K562 (cell line): ENCODE data around the gene CNIH3. TPM values are rescaled to one million over a fixed set of nuclear protein-coding genes. Genes with fewer than 3 reads are reported as not detected.

Experiments used
- ATAC-seq: fragments of 200-7000 bp; cut with Tn5 transposase; 3 replicates; pipeline ENCODE4 v1.9.1; 2020; ENCODE audit warnings: moderate library complexity
- BruUV-seq: library from RNA; stranded (reverse); fragments of 400-500 nt; replicated peaks from 2 replicates; lab custom pipeline; 2021; lab: Mats Ljungman, UMichigan
- CTCF ChIA-PET: fragments of 300-600 bp; formaldehyde crosslinking; extraction: SDS; loops from one replicate; lab custom pipeline; 2021; ENCODE audit warnings: low intra/inter-chr PET ratio; lab: Yijun Ruan, JAX
- POLR2A ChIA-PET: fragments of 300-600, 350-650 bp; sonication (Branson Sonifier 250); formaldehyde crosslinking; extraction: SDS; loops from one replicate; lab custom pipeline; 2021; ENCODE audit warnings: antibody characterized with exemption, inconsistent platforms; lab: Yijun Ruan, JAX
- DNase-seq, 4 experiments: peaks; one replicate each; pipeline versions ENCODE4 v3.0.0 to v3.0.0-alpha.2; 2011 to 2018; ENCODE audit warnings: low spot score in 3 of 4, mixed read lengths in 3 of 4; ENCODE audit errors: extremely low read depth in 1 of 4
- FAIRE-seq: peaks from 2 replicates; lab custom pipeline; 2011; peaks lifted over from hg19 to GRCh38; lab: Jason Lieb, UNC
- H2AFZ ChIP-seq: 2 replicates; pipeline ENCODE4 v1.6.0; 2011; ENCODE audit warnings: low read depth, low read length, control low read depth, inconsistent platforms
- H3K27ac ChIP-seq: fragments of 200-600 bp; 3 replicates; pipeline ENCODE4 v1.8.0; 2011; ENCODE audit warnings: low read depth, mild to moderate bottlenecking, control low read depth, inconsistent platforms, low read length, moderate library complexity, mixed read lengths; ENCODE audit errors: extremely low read depth
- H3K27me3 ChIP-seq, 2 experiments: fragments of 300-600 bp in 1 of 2; 2 replicates in 1 of 2; 3 replicates in 1 of 2; pipeline versions ENCODE4 v1.6.0 to v1.8.0; 2011; ENCODE audit warnings: inconsistent platforms in 2 of 2, low read length in 2 of 2, mild to moderate bottlenecking in 1 of 2, mixed read lengths in 1 of 2, moderate library complexity in 1 of 2; ENCODE audit not compliant: control insufficient read depth in 2 of 2, insufficient read depth in 2 of 2
- H3K36me3 ChIP-seq: fragments of 300-600 bp; 3 replicates; pipeline ENCODE4 v1.8.0; 2011; ENCODE audit warnings: mild to moderate bottlenecking, low read length, inconsistent platforms; ENCODE audit not compliant: control insufficient read depth, insufficient read depth
- H3K4me1 ChIP-seq, 2 experiments: fragments of 200-600 bp in 1 of 2; replicated peaks in 1 of 2; 2 replicates in 1 of 2; 3 replicates in 1 of 2; pipeline versions ENCODE4 v1.5.1 to v1.8.0; 2011; ENCODE audit warnings: inconsistent platforms in 2 of 2, low read length in 2 of 2, mild to moderate bottlenecking in 1 of 2, mixed read lengths in 1 of 2, moderate library complexity in 1 of 2; ENCODE audit not compliant: control insufficient read depth in 2 of 2, insufficient read depth in 2 of 2
- H3K4me2 ChIP-seq: 2 replicates; pipeline ENCODE4 v1.6.1; 2011; ENCODE audit warnings: low read length, control low read depth, inconsistent platforms, mixed read lengths; ENCODE audit not compliant: insufficient read depth
- H3K4me3 ChIP-seq: fragments of 200-600 bp; sonication (generic), shearing (Covaris generic); 2 replicates; pipeline ENCODE4 v1.5.1; 2016; ENCODE audit warnings: control low read depth, inconsistent platforms
- H3K79me2 ChIP-seq: fragments of 200-600 bp; 3 replicates; pipeline ENCODE4 v1.8.0; 2011; ENCODE audit warnings: low read length, inconsistent platforms; ENCODE audit not compliant: control insufficient read depth, insufficient read depth
- H3K9ac ChIP-seq, 2 experiments: 2 replicates each; pipeline versions ENCODE4 v1.6.0 to v1.6.1; 2011; ENCODE audit warnings: low read depth in 2 of 2, low read length in 2 of 2, control low read depth in 1 of 2, inconsistent platforms in 1 of 2, mild to moderate bottlenecking in 1 of 2, mixed read lengths in 1 of 2; ENCODE audit not compliant: insufficient read depth in 1 of 2
- H3K9me1 ChIP-seq: one replicate; pipeline ENCODE4 v1.6.0; 2011; ENCODE audit warnings: inconsistent platforms, mild to moderate bottlenecking, low read length, moderate library complexity; ENCODE audit not compliant: control insufficient read depth, insufficient read depth
- H3K9me3 ChIP-seq: replicated peaks from 2 replicates; pipeline ENCODE4 v1.5.1; 2011; ENCODE audit warnings: low read depth, low read length, inconsistent platforms; ENCODE audit not compliant: control insufficient read depth, insufficient read depth
- H4K20me1 ChIP-seq: replicated peaks from 2 replicates; pipeline ENCODE4 v1.6.1; 2011; ENCODE audit warnings: low read length, inconsistent platforms, mixed read lengths; ENCODE audit not compliant: control insufficient read depth, insufficient read depth
- BRD9 ChIP-seq: fragments of 450-650 bp; IDR thresholded peaks from 2 replicates; pipeline ENCODE4 v1.6.1; 2018; ENCODE audit warnings: low read depth; ENCODE audit not compliant: partially characterized antibody
- E2F1 ChIP-seq: sonication (generic); formaldehyde crosslinking; IDR thresholded peaks from 2 replicates; pipeline ENCODE4 v1.8.1; 2023; ENCODE audit warnings: mild to moderate bottlenecking, missing genetic modification reagents, moderate library complexity
- ELF2 ChIP-seq: fragments of 250-450 bp; sonication (Bioruptor Pico); IDR thresholded peaks from 2 replicates; pipeline ENCODE4 v1.5.0; 2021; ENCODE audit warnings: mild to moderate bottlenecking
- ELK3 ChIP-seq: fragments of 450-650 bp; formaldehyde crosslinking; IDR thresholded peaks from 2 replicates; pipeline ENCODE4 v1.4.0; 2020; ENCODE audit warnings: mild to moderate bottlenecking
- EZH2 ChIP-seq: IDR thresholded peaks from 2 replicates; pipeline ENCODE4 v1.6.1; 2012; ENCODE audit warnings: low read depth, mild to moderate bottlenecking, inconsistent platforms, low read length, borderline replicate concordance
- FIP1L1 ChIP-seq: fragments of 200-400 bp; formaldehyde crosslinking; IDR thresholded peaks from 2 replicates; pipeline ENCODE4 v1.6.1; 2018; ENCODE audit warnings: mild to moderate bottlenecking, low read depth, low read length; ENCODE audit not compliant: poor library complexity, severe bottlenecking
- HLTF ChIP-seq: fragments of 450-650 bp; IDR thresholded peaks from 2 replicates; pipeline ENCODE4 v1.6.1; 2016
- LCOR ChIP-seq: sonication (generic); formaldehyde crosslinking; IDR thresholded peaks from 2 replicates; pipeline ENCODE4 v1.8.0; 2022; ENCODE audit warnings: mild to moderate bottlenecking, missing genetic modification reagents
- NFRKB ChIP-seq: fragments of 450-650 bp; IDR thresholded peaks from 2 replicates; pipeline ENCODE4 v1.6.1; 2016; ENCODE audit warnings: low read depth
- NRF1 ChIP-seq, 2 experiments: fragments of 450-650 bp; IDR thresholded peaks in 1 of 2; conservative IDR thresholded peaks in 1 of 2; 2 replicates each; pipeline ENCODE4 v1.6.1; 2014; ENCODE audit warnings: mild to moderate bottlenecking in 2 of 2
- PHB2 ChIP-seq: fragments of 450-650 bp; IDR thresholded peaks from 2 replicates; pipeline ENCODE4 v1.6.1; 2017; ENCODE audit warnings: low read depth
- RCOR1 ChIP-seq, 2 experiments: IDR thresholded peaks; 2 replicates each; pipeline ENCODE4 v1.6.1; 2012; ENCODE audit warnings: low read depth in 2 of 2, low read length in 2 of 2, borderline replicate concordance in 1 of 2, improper control_type of control experiment in 1 of 2
- RFX5 ChIP-seq: IDR thresholded peaks from 2 replicates; pipeline ENCODE4 v1.6.1; 2011; ENCODE audit warnings: low read depth, mild to moderate bottlenecking, improper control_type of control experiment, low read length
- RUNX1 ChIP-seq: sonication (generic); IDR thresholded peaks from 2 replicates; pipeline ENCODE4 v1.6.1; 2016; ENCODE audit warnings: antibody characterized with exemption, low read depth
- SLC30A9 ChIP-seq: fragments of 250-450 bp; sonication (Bioruptor Pico); IDR thresholded peaks from 2 replicates; pipeline ENCODE4 v1.8.0; 2022; ENCODE audit warnings: mild to moderate bottlenecking, moderate library complexity
- ZBTB7A ChIP-seq: IDR thresholded peaks from 2 replicates; pipeline ENCODE4 v1.6.1; 2011; ENCODE audit warnings: low read depth, mild to moderate bottlenecking, low read length, moderate library complexity, borderline replicate concordance; ENCODE audit not compliant: control insufficient read depth
- ZBTB9 ChIP-seq: fragments of 450-650 bp; formaldehyde crosslinking; IDR thresholded peaks from 2 replicates; pipeline ENCODE4 v1.4.0; 2020; ENCODE audit warnings: mild to moderate bottlenecking, moderate library complexity
- ZEB2 ChIP-seq: fragments of 450-650 bp; IDR thresholded peaks from 2 replicates; pipeline ENCODE4 v1.6.1; 2016
- ZNF41 ChIP-seq: fragments of 250-450 bp; sonication (Bioruptor Pico); conservative IDR thresholded peaks from 2 replicates; pipeline ENCODE4 v1.4.0; 2020; ENCODE audit warnings: mild to moderate bottlenecking
- ZNF77 ChIP-seq: fragments of 250-450 bp; sonication (Bioruptor Pico); IDR thresholded peaks from 2 replicates; pipeline ENCODE4 v1.5.0; 2020
- WGBS: fragments of 100-300 bp; shearing (Covaris generic); methylation state at CpG from one replicate; pipeline ENCODE4 v1.1.6; 2016; ENCODE audit warnings: low coverage, mixed read lengths; ENCODE audit not compliant: insufficient coverage; ENCODE audit errors: missing lambda C conversion rate; 5-methylcytosine and 5-hydroxymethylcytosine counted together
- in situ Hi-C: fragments of 300-500 bp; cut with MboI; formaldehyde crosslinking; loops from 4 replicates; pipeline ENCODE4 v1.15.0; 2018; ENCODE audit warnings: inconsistent platforms, mixed read lengths
- intact Hi-C: fragments of 100-400 bp; cut with micrococcal nuclease; formaldehyde crosslinking; loops from 2 replicates; pipeline ENCODE4 v1.14.2; 2022
- polyA plus RNA-seq, 8 experiments: library from polyadenylated mRNA; depleted of rRNA in 4 of 8; stranded (reverse) in 5 of 8; unstranded in 3 of 8; fragments of >200 nt; fragmentation: Nextera tagmentation in 2 of 8; fragmentation: Illumina TruSeq in 1 of 8; extraction: Ambion mirVana in 2 of 8; extraction: Trizol in 1 of 8; gene quantifications; 2 replicates each; pipeline versions ENCODE4 v1.2.1 to v1.2.3, GENCODE V29; 2011 to 2014; ENCODE audit warnings: inconsistent platforms in 1 of 8, missing spikeins in 1 of 8
- total RNA-seq, 7 experiments: library from RNA; depleted of rRNA in 6 of 7; stranded (reverse); fragments of >200 nt in 6 of 7; fragmentation: Illumina TruSeq in 2 of 7; extraction: Trizol in 2 of 7; gene quantifications; 2 replicates each; pipeline versions ENCODE4 v1.2.1 to v1.2.3, GENCODE V29; 2011 to 2021; ENCODE audit warnings: low replicate concordance in 1 of 7

The CNIH3 gene
- total and polyA plus RNA-seq, 9 of the 15 experiments (the other 6 are each of a cell fraction or from before 2014, with no cell fraction given): 0.14 to 1.8 (median 0.79) TPM

- in situ Hi-C loops: no loop called here
Measured at GRCh38 chr1:224773646-224774045, 157.5 kb downstream of the CNIH3 start.

More at GRCh38 chr1:224773646-224774045, 157.5 kb downstream of the CNIH3 start:
- Histone ChIP-seq H2AFZ (no peak overlapping the region), H3K27ac (no peak overlapping the region), H3K9ac (no peak overlapping the region), H3K27me3 (peaks cover 6 to 14% of the 10 kb centered on the region in 2 experiments; a peak in 3 of 5 replicates), H3K9me1 (no peaks in the 10 kb centered on the region), H3K36me3 (no peaks in the 10 kb centered on the region), H3K4me1 (no peaks in the 10 kb centered on the region), H3K4me2 (no peak overlapping the region), H3K4me3 (no peak overlapping the region), H4K20me1 (no peaks in the 10 kb centered on the region), H3K9me3 (no peaks in the 10 kb centered on the region), H3K79me2 (no peaks in the 10 kb centered on the region)
- ATAC-seq: no peak
- no peak for FAIRE-seq
- ChIA-PET POLR2A (interaction anchor here (1.0 kb wide), 1 partner anchor 317 kb away, joined by 4 read pairs; no protein-coding TSS in a partner anchor), CTCF (no interaction called here)
- 0% methylated on average over 2 of the region's 2 CpGs for WGBS
- no TSS peak for BruUV-seq
- intact Hi-C loops: no loop called here
- DNase-seq: no peak
- TF ChIP-seq BRD9 (no peak), PHB2 (no peak), LCOR (no peak), ELK3 (CRISPR knock-in tag) (no peak), ZBTB7A (no peak), ZNF77 (CRISPR knock-in tag) (no peak), RFX5 (no peak), NFRKB (no peak), NRF1 (conservative IDR thresholded peaks at IDR 0.05 in 1 of 2, IDR thresholded peaks at IDR 0.05 in 1 of 2) (no peak), ZNF41 (CRISPR knock-in tag) (no peak), SLC30A9 (CRISPR knock-in tag) (no peak), ZEB2 (no peak), RUNX1 (no peak), FIP1L1 (no peak), E2F1 (CRISPR knock-in tag) (no peak), RCOR1 (IDR thresholded peaks at IDR 0.05; ENCODE audit: borderline replicate concordance in 1 of 2, low read depth in 2 of 2, low read length in 2 of 2) (no peak), HLTF (no peak), ELF2 (CRISPR knock-in tag) (no peak), ZBTB9 (CRISPR knock-in tag) (no peak), EZH2 (no peak)
